ENCODE results near the gene CFAP299.
"Not testable (repeated sequence)": the region's sequence is repeated elsewhere in the genome, so short reads cannot be mapped to it uniquely, and the experiment has no call there.

CFAP299 gene

DNA sequence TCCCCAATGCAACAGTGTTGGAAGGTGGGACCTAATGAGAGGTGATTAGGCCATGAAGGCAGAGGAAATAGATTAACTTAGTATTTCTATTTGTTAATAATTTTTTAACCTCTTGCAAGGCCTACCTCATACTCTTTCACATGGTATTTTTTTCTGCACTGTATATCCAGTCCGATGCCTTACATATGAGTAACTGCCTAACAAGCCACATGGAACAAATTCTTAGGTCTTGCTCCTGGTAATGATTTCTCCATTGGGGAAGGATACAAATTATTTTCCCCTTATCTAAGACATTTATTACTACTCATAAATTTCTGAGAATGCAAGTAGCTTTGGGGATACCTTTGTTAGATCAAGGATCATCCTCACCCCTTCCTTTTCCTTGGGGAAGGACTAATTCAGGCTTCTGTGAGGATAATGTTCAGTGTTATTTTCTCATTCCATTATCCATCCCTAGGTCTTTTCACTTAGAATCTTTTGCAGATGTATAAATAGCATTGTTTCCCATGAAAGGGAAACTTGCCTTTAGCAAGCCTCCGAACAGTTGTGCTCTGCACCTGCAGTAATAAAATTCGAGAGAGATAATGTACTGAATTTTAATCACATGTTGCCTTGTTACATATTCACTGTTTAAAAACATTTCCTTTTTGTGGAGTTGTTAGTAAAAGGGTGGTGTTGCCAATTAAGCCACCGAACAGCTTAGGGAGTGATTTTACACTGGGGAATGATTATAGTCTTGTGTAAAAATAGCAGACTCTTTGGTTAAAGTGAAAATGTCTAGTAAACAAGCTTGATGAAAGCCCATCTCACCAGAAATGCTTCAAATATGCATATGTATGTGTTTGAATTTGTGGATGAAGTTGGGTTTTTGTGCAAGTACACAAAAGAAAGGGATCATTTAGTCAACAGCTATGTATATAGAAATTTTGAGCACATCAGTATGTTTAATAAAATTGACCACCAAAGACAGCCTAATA is 89.9 kb downstream of the CFAP299 start:
- TF ChIP-seq, protein P1, sequence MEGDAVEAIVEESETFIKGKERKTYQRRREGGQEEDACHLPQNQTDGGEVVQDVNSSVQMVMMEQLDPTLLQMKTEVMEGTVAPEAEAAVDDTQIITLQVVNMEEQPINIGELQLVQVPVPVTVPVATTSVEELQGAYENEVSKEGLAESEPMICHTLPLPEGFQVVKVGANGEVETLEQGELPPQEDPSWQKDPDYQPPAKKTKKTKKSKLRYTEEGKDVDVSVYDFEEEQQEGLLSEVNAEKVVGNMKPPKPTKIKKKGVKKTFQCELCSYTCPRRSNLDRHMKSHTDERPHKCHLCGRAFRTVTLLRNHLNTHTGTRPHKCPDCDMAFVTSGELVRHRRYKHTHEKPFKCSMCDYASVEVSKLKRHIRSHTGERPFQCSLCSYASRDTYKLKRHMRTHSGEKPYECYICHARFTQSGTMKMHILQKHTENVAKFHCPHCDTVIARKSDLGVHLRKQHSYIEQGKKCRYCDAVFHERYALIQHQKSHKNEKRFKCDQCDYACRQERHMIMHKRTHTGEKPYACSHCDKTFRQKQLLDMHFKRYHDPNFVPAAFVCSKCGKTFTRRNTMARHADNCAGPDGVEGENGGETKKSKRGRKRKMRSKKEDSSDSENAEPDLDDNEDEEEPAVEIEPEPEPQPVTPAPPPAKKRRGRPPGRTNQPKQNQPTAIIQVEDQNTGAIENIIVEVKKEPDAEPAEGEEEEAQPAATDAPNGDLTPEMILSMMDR (conservative IDR thresholded peaks at IDR 0.05; ENCODE audit: low read depth), result no peak
- no peak overlapping the region for H3K27ac ChIP-seq
- ChIA-PET CTCF (no interaction called here), POLR2A (ENCODE audit: low non-redundant PET) (no interaction called here)
- DNase-seq (ENCODE audit: low spot score), result no peak

DNA sequence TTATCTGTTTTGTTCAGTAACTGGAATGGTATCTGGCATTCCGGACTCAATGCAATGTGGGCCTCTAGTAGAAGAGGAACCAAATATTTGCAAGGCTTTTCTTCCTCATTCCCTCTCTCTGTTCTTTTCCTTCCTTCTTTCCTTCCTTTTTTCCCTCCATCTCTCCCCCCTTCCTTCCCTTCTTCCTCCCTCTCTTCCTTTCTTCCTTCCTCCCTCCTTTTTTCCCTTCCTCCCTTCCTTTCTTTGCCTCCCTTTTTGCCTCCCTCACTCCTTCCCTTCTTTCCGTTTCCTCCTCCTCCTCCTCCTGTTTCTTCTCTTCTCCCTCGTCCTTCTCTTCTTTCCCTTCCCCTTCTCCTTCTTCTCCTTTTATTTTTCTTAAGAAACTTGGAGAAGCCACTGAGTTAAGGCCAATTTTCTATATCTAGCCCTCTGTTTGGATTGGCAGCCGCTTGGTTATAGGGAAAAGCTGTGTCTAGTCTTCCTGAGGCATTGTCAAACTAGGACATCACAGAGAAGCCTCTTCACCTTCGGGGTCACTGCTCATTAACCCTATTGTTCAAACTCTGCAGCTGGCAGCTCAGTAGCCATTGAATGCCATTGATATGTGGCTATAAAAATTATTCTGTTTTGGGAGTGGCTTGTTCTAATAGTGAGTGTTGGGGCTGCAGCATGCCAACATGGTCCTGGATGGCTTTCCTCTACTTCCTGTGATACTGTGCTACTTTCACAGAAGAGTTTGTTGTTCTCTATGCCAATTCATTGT is 95.9 kb downstream of the CFAP299 start:
- no peak for DNase-seq (ENCODE audit: low spot score)
- ChIA-PET CTCF (no interaction called here), POLR2A (ENCODE audit: low non-redundant PET) (no interaction called here)
- TF ChIP-seq, protein P1 (conservative IDR thresholded peaks at IDR 0.05; ENCODE audit: low read depth), result no peak
- no peak overlapping the region for H3K27ac ChIP-seq

GRCh38 chr4:80434238-80434637 is 98.7 kb downstream of the CFAP299 start:
- TF ChIP-seq, protein P1 (conservative IDR thresholded peaks at IDR 0.05; ENCODE audit: low read depth), result no peak
- H3K27ac ChIP-seq, result no peak overlapping the region
- DNase-seq (ENCODE audit: low spot score), result no peak
- ChIA-PET CTCF (interaction anchor here (1.0 kb wide), 1 partner anchor 11 kb away, joined by 3 read pairs; no protein-coding TSS in a partner anchor), POLR2A (ENCODE audit: low non-redundant PET) (no interaction called here)

GRCh38 chr4:80438016-80438415 is 102.5 kb downstream of the CFAP299 start:
- CTCF ChIA-PET, result no interaction called here
- POLR2A ChIA-PET (ENCODE audit: low non-redundant PET), result no interaction called here
- DNase-seq (ENCODE audit: low spot score), result no peak
- H3K27ac ChIP-seq, result no peak overlapping the region
- TF ChIP-seq, protein P1 (conservative IDR thresholded peaks at IDR 0.05; ENCODE audit: low read depth), result no peak

DNA sequence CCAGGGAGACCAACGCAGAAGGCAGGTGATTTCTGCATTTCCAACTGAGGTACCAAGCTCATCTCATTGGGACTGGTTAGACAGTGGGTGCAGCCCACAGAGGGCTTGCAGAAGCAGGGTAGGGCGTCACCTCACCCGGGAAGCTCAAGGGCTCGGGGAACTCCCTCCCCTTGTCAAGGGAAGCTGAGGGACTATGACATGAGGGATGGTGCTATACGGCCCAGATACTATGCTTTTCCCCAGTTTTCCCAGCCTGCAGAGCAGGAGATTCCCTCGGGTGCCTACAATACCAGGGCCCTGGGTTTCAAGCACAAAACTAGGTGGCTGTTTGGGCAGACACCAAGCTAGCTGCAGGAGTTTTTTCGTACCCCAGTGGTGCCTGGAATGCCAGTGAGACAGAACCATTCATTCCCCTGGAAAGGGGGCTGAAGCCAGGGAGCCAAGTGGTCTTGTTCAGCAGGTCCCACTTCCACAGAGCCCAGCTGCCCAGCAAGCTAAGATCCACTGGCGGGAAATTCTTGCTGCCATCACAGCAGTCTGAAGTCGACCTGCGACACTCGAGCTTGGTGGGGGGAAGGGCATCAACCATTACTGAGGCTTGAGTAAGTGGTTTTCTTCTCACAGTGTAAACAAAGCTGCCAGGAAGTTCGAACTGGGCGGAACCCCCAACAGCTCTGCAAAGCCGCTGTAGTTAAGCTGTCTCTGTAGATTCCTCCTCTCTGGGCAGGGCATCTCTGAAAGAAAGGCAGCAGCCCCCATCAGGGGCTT is 103.9 kb downstream of the CFAP299 start:
- H3K27ac ChIP-seq; DNase-seq (ENCODE audit: low spot score); CTCF ChIA-PET: not testable (repeated sequence)
- POLR2A ChIA-PET (ENCODE audit: low non-redundant PET), result interaction anchor here (0.7 kb wide), 1 partner anchor 485 kb away, joined by 3 read pairs; no protein-coding TSS in a partner anchor

- POLR2A ChIA-PET (ENCODE audit: low non-redundant PET), result no interaction called here
- CTCF ChIA-PET, result no interaction called here
- TF ChIP-seq, protein P1 (conservative IDR thresholded peaks at IDR 0.05; ENCODE audit: low read depth), result no peak
- no peak overlapping the region for H3K27ac ChIP-seq
- no peak for DNase-seq (ENCODE audit: low spot score)
These were observed 110.7 kb downstream of the CFAP299 start for GRCh38 chr4:80446248-80446647.
